Neural crest cell (in vitro differentiated cells): ENCODE results near the gene MAS1. TPM values are rescaled to one million over a fixed set of nuclear protein-coding genes. Genes with fewer than 3 reads are reported as not detected.

ENCODE experiments used
- DNase-seq: peaks from one replicate; pipeline ENCODE4 v3.0.0; 2021; ENCODE audit warnings: low read depth, mixed read lengths, low spot score
- H3K27ac Mint-ChIP-seq: one replicate; pipeline ENCODE4 v1.8.0; 2021; ENCODE audit warnings: mild to moderate bottlenecking, mixed read lengths; ENCODE audit not compliant: unreplicated experiment
- H3K27me3 Mint-ChIP-seq: 2 replicates; pipeline ENCODE4 v1.8.0; 2021; ENCODE audit warnings: low read depth, mild to moderate bottlenecking, mixed read lengths
- H3K36me3 Mint-ChIP-seq: 2 replicates; pipeline ENCODE4 v1.8.0; 2021; ENCODE audit warnings: low read depth, mild to moderate bottlenecking, mixed read lengths
- H3K4me1 Mint-ChIP-seq: 2 replicates; pipeline ENCODE4 v1.8.0; 2021; ENCODE audit warnings: mixed read lengths
- H3K4me3 Mint-ChIP-seq: one replicate; pipeline ENCODE4 v1.8.0; 2021; ENCODE audit warnings: mild to moderate bottlenecking, mixed read lengths
- H3K9me3 Mint-ChIP-seq: 2 replicates; pipeline ENCODE4 v1.8.0; 2021; ENCODE audit warnings: mixed read lengths
- CTCF ChIP-seq: fragments of 200-600 bp; sonication (generic); conservative IDR thresholded peaks from 2 replicates; pipeline ENCODE4 v1.5.0; 2021; ENCODE audit warnings: antibody characterized with exemption, mild to moderate bottlenecking
- total RNA-seq: library from RNA; stranded (reverse); gene quantifications from 2 replicates; pipeline ENCODE4 v1.2.1, GENCODE V29; 2021

The MAS1 gene
- total RNA-seq, 1 donor from 2014 or later = not detected

- no peak for TF ChIP-seq CTCF
- no peak for DNase-seq
- no peak overlapping the region for H3K4me3 Mint-ChIP-seq
- H3K9me3 Mint-ChIP-seq = no peaks in the 10 kb centered on the region
- H3K27ac Mint-ChIP-seq = no peak overlapping the region
- no peaks in the 10 kb centered on the region for H3K36me3 Mint-ChIP-seq
- H3K27me3 Mint-ChIP-seq = peaks cover 34% of the 10 kb centered on the region
- H3K4me1 Mint-ChIP-seq = no peaks in the 10 kb centered on the region
Measured at GRCh38 chr6:159908979-159909378, 18.2 kb downstream of the MAS1 start.

- Mint-ChIP-seq H3K4me1 (no peaks in the 10 kb centered on the region), H3K27me3 (peaks cover 38% of the 10 kb centered on the region)
- DNase-seq = no peak
Measured at GRCh38 chr6:159910342-159910741, 19.6 kb downstream of the MAS1 start.

GRCh38 chr6:159913375-159913774 is 22.6 kb downstream of the MAS1 start:
- H3K4me1 Mint-ChIP-seq = no peaks in the 10 kb centered on the region
- H3K4me3 Mint-ChIP-seq = no peak overlapping the region
- H3K27me3 Mint-ChIP-seq = peaks cover 38% of the 10 kb centered on the region
- H3K9me3 Mint-ChIP-seq = no peaks in the 10 kb centered on the region
- TF ChIP-seq CTCF = no peak
- no peak overlapping the region for H3K27ac Mint-ChIP-seq
- H3K36me3 Mint-ChIP-seq = no peaks in the 10 kb centered on the region
- DNase-seq = no peak

More at GRCh38 chr6:159910342-159910741, 19.6 kb downstream of the MAS1 start:
- TF ChIP-seq CTCF = no peak
- H3K27ac Mint-ChIP-seq = no peak overlapping the region
- no peaks in the 10 kb centered on the region for H3K9me3 Mint-ChIP-seq
- no peaks in the 10 kb centered on the region for H3K36me3 Mint-ChIP-seq
- H3K4me3 Mint-ChIP-seq = no peak overlapping the region

- Mint-ChIP-seq H3K27me3 (peaks cover 36% of the 10 kb centered on the region), H3K9me3 (no peaks in the 10 kb centered on the region), H3K4me1 (no peaks in the 10 kb centered on the region), H3K36me3 (no peaks in the 10 kb centered on the region), H3K27ac (no peak overlapping the region), H3K4me3 (no peak overlapping the region)
- no peak for DNase-seq
- TF ChIP-seq CTCF = no peak
Measured at GRCh38 chr6:159913862-159914564, 23.2 kb downstream of the MAS1 start.

GRCh38 chr6:159914565-159914923 is 23.8 kb downstream of the MAS1 start:
- Mint-ChIP-seq H3K9me3 (no peaks in the 10 kb centered on the region), H3K27me3 (peaks cover 34% of the 10 kb centered on the region), H3K36me3 (no peaks in the 10 kb centered on the region), H3K4me3 (no peak overlapping the region), H3K4me1 (no peaks in the 10 kb centered on the region), H3K27ac (no peak overlapping the region)
- TF ChIP-seq CTCF = no peak
- no peak for DNase-seq
